ENCODE results near the gene POLR1A.

- TF ChIP-seq EZH2 (IDR thresholded peaks at IDR 0.05; ENCODE audit: low read depth, low read length, severe bottlenecking): no peak
- no peak for TF ChIP-seq CEBPB (IDR thresholded peaks at IDR 0.05; ENCODE audit: low read depth, low read length)
- TF ChIP-seq RFX5 (IDR thresholded peaks at IDR 0.05; ENCODE audit: borderline replicate concordance, low read depth, low read length): no peak
- no peak for TF ChIP-seq POLR2AphosphoS5 (IDR thresholded peaks at IDR 0.05; ENCODE audit: low read depth, low read length)
- no peak for TF ChIP-seq JUND (IDR thresholded peaks at IDR 0.05; ENCODE audit: low read length)
- TF ChIP-seq ASH2L (IDR thresholded peaks at IDR 0.05; ENCODE audit: low read length): no peak
- TF ChIP-seq CBX5 (IDR thresholded peaks at IDR 0.05; ENCODE audit: low read depth, low read length): no peak
- no peak for TF ChIP-seq RAD21 (IDR thresholded peaks at IDR 0.05 in 1 of 2, conservative IDR thresholded peaks at IDR 0.05 in 1 of 2; ENCODE audit: low read depth in 2 of 2, low read length in 2 of 2)
- TF ChIP-seq USF2 (IDR thresholded peaks at IDR 0.05; ENCODE audit: low read length): no peak
These were observed 53.4 kb downstream of the POLR1A start for GRCh38 chr2:86052265-86052664.

All from H1 (cell line).